SK-N-DZ (cell line): ENCODE data around the gene PAM16.

Source experiments
- DNase-seq: peaks from one replicate; pipeline ENCODE4 v3.0.0-alpha.2; 2015; ENCODE audit warnings: low spot score

The PAM16 gene

DNA sequence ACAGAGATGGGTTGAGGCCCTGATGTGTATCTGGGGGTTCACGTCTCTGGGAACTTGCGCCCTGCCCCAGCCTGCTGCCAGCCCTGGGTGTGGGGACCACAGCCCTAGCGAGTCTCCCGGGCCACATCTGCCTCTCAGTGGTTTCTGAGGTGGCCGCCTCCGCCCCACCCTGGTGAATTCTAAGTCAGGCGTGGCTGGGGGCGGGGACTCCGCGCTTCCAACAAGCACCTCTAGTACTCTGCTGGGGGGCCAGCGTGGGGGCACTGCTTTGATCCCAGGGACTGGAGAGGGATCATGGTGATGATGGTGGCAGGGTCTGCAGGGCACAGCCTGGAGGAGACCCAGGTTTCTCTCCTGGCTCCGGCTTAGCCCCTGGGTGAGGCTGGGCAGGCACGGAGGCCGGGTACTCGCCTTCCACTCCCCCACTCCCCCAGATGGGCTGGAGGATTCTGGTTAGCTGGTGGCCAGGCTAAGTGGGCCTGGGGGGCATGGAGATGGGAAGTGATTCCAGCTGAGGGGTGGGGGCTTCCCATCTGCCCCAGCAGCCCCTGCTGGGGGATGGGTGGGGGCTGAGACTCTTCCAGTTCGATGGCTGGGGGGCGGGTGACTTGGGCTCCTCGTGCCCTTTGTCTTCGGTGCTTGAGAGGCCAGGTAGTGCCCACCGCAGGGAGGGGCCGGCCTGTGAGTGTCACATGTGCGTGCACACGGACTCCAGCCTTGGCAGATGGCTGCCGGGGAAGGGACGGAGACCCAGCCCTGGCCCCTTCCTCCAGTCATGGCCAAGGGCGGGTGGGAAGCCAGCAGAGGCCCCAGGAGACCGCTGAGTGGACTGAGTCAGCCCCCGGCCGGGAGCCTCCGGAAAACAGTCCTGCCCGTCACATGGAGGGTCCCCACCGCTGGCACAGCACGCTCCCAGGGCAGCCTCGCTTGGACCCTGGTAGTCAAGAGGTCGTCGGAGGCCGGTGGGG, 31.4 kb downstream of the PAM16 start:
- DNase-seq, result no peak

DNA sequence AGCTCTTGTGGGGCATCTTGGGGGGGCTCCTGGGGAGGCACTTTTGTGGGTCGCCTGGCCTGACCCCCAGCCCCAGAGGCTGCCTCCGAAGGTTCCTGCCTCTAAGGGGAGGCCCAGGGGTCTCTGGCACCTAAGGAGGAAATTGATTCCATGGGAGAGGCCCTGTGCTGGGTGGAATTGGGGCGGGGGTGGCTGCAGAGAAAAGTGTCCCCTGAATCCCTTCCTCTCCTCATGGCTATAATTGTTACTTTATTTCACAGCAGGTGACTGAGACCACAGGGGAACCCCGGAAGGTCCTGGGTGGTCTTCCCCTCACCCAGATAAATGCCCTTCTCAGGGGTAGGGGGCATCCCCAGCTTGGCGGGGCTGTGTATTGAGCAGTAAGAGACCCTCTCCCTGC, 32.2 kb downstream of the PAM16 start:
- DNase-seq, result no peak

DNA sequence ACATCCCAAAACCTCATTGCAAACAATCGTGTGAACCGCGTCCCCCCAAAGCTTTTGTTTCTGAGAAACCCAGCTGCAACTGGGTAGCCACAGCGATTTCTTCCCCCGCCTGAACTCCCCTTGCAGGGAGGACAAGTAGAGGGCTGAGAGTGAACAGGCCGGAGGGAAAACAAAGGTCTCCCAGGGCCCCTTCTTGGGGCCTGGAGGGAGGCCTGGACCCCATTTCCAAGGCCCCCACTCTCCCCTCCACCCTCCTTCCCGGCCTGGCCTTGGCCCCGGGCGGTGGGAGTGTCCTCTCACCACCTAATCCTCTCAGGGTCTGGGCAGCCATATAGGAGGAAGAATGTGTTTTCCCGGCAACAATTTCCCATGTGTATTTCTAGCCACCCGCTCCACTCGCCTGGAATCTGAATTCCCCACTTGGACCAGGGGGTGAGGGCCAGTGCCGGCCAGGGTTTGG, 32.6 kb downstream of the PAM16 start:
- DNase-seq, result no peak

DNA sequence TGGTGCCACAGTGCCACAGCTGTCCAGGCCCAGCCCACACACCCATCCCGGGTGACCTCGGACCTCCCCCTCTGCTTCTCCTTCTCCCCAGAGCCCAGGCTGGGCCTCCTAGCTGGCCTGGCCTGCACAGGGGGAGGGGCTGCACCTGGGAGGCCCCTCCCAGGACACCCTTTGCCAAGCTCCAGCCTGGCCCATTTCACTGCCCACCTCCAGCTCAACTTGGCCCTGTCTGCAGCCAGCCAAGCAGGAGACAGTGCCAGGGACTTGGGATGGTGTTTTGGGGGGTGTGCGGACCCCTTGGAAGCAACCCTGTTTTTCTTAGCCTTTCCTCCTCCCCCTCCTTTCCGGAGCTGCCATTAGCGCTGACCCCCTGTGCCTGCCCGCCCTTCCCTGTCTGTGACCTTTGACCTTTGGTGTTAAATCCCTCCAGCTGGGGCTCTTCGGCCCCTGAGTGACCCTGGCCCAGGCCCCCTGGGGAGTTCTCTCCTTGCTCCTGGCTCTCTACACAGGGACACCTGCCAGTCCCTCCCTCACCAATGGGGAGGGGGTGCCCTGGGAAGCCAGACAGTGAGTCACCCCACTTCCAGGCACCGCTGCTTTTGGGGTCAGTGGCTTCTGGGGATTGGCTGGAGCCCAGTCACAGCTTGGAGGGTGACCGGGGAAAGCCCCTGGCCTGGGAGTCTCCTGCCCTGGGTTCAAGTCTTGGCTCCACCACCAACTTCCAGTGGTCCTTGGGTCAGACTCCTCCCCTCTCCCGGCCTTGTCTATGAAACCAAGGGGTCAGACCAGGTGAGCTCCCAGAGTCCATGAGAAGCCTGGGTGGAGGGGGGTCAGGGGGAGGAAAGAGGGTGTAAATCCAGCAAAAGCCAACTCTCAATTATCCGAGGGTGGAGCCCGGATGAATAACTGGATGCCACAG, 33.3 kb downstream of the PAM16 start:
- DNase-seq, result no peak

DNA sequence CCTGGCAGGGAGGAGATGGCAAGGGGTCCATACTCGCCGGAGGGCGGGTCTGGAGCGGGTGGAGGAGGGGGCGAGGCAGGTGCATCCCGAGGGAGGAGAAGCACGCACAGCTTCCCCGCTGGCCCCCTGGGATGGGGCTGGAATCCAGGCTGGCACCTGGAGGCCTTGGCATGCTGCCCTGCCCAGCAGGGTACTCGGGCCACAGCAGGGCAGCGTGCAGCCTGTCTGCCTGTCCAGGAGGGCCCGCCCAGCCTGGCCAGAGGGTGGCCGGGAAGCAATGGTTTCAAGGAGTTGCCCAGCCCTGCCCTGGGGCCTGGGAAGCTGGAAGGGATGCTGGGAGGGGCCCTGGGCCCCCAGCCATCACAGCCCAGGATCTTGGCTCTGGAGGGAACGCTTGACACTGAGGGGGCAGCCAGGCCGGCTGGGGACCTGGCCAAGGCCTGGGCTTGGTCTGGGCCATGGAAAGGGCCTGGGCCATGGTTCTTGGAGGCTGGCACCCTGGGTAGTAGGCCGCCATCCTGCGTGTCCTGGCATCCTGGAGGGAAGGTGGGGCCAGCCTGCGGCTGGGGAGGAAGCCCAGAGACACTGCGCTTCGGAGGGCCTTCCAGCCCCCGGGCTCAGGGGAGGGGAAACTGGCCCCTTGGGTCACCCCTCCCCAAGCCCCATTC, 34.1 kb downstream of the PAM16 start:
- DNase-seq, result no peak

DNA sequence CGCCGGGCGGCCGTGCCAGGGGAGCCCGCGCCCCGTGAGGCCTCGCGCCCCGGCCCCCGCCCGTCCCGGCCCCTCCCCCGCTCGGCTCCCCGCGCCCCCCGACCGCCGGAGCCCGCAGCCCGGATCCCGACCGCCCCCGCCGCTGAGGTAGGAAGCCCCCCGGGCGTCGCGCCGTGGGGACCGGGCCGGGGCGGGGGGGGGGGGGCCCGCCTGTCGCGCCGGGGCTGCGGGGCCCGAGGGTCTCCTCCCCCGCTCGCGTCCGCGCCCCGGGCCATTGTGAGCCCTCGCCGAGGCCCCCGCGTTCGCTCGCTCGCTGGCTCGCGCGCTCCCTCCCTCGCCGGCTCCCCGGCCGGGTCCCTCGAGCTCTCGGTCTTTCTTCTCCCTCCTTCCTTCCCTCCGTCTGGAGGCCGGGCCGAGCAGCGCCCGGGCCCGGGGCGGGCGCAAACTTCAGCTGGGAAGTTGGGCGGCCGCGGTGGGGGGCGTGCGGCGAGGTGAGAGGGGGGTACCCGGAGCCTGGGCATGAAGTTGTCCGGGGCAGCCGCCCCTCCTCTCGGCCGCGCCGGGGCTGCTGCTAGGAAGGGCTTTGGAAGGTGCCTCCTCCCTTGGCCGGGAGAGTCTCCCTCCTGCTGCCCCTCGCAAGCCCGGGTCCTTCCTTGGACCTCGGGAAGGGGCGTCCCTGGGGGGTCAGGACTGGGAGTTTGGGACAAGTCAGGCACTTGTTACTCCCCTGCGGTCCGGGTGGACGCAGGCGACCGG, 34.8 kb downstream of the PAM16 start:
- DNase-seq, result no peak

DNA sequence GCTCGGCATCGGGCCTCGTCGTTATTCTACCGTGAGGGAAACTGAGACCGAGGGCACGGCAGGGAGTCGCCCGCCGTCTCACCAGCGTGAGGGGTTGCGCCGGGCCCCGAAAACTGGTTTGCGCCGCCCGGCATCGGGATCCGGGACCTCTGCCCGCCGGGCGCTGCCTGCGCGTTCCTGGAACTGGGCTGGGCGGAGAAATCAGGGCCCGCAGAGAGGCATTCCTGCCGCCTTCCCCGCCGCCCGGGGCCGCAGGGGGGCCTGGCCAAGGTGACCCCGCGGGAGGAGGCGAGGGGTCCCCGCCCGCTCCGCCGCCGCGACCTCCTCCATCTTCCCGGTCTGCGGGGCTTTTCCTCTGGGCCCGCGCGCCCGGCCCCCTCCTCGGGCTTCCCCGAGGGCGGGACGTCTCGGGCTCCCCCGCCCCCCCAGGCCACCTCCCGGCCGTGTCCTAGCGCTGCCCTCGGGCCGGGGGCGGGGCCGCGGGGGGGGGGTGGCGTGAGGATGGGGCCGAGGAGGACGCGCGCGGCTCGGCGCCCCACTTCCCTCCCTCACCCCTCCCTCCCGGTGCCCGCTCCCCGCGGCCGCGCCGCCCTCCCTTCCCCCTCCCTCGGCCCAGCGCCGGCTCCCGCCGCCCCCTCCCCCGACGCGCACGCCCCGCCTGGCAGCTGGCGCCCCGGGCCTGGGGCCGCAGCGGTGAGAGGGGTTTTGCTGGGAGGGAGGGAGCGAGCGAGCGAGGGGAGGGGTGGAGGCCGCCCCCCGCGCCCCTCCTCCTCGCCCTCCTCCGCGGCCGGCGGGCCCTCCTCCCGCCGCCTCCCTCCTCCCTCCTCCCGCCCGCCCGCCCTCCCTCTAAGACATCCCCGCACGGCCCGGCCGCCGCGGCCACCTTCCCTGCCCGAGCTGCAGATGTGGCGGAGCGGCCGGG, 35.7 kb downstream of the PAM16 start, which contains the start of gene GLIS2:
Gene GLIS2 (plus strand): TSS at position 882 of the 922 bp plus-strand sequence. CDS start 16,214 bp downstream, outside the sequence.
- peak; percentile 87 for DNase-seq

DNA sequence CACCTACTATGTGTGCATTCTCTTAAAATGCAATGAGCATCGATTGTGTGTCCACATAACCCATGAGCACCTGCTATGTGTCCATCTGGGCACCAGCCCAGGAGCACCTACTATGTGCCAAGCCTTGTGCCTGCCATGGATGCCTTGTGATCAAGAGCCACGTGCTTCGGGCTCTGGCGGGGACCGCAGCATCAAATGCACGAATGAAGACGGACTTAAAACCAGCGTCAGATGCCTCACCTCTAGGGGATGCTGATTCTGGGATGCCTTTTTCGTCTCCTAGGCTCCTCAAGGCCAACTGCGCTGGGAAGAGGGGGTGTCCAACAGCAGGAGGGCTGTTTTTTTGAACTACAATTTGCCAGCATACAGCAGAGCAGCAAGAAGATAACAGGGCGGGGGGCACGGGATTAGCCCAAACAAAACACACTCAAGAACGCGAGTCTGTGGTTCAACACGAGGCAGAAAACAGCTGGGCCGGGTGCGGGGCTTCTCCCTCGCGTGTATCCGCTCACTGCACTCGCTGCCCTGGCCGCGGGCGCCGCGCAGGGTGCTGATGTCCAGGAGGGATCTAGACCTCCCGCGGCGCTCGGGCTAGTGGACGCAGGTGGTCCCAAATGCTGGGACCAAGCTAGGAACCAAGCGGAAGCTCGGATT, 36.5 kb downstream of the PAM16 start:
- DNase-seq, result peak; percentile 77

DNA sequence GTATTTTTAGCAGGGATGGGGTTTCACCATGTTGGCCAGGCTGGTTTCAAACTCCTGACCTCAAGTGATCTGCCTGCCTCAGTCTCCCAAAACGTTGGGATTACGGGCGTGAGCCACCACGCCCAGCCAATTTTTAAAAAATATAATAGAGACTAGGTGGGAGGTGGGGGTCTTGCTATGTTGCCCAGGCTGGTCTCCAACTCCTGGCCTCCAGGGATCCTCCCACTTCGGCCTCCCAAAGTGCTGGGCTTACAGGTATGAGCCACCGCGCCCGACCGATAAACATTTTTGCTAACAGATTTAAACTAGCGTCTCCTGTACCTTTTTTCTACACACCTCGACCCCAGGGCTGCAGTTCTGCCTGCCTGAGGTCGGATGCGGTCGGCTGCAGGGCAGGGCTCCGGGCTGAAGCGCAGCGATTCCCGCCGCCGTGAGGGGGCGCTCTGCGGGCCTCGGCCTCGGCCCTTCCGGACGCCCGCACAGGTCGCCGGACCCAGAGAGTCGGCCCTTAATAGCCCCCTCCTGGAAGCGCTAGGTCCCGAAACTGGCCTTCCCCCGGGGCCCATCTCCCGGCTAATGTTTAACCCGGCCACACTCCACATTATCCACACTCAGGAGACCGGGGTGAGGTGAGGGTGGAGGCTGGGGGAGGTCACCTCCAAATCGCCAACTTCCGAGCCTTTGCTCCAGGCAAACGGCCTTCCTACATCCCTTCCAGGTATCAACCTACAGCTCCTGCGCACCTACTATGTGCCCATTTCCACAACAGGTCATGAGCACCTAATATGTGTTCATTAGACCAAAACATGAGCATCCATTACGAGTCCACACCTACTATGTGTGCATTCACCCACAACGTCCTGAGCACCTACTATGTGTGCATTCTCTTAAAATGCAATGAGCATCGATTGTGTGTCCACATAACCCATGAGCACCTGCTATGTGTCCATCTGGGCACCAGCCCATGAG, 37.3 kb downstream of the PAM16 start:
- no peak for DNase-seq

DNA sequence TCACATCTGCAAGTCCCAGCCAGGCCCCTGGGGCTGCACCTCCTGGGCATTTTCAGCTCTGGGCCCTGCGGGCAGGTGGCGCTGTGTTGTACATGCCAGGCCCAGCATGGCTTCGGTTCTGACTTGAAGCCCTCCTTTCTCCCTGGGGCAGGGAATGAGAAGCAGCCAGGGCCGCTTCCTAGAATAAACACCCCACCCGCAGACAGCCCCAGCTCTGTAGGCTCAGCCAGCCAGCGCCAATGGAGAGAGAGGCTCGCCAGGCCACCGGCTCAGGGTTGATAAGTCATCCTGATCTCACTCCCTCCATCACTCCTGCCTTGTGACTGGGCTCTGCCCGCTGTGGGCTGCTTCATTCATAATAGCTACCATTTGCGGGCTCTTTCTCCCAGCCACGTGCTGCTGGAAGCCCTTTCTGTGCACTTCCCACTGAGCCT, 41.3 kb downstream of the PAM16 start:
- peak; percentile 56 for DNase-seq

DNA sequence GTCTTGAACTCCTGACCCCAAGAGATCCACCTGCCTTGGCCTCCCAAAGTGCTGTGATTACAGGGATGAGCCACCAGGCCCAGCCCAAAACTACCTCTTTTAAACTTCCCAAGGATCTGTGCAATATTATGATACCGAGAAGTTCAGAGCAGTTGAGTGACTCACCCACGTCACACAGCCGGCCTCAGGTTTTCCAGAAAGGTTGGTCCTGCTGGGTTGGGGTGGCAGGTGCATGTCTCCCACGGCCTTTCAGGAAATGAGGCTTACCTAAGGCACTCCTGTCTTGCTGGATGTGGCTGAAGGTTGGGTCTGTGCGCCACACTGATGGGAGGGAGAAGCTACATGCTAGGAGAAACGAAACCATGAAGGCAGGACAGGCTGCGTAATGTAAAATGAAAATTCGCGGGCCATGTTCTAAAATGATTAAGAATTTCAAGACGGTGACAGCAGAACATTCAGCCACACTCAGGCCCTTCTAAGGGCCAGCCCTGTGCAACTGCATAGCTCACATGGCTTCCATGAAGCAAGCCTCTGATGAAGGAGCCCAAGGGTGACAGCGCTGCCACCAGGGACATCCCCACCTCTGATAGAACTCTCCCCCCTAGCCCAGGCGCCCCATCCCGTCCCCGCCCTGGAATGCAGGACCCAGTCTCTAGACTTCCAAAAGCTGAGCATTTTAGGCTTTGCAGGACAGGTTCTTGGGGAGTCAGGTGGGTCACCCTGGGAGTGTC, 41.9 kb downstream of the PAM16 start:
- DNase-seq, result no peak

DNA sequence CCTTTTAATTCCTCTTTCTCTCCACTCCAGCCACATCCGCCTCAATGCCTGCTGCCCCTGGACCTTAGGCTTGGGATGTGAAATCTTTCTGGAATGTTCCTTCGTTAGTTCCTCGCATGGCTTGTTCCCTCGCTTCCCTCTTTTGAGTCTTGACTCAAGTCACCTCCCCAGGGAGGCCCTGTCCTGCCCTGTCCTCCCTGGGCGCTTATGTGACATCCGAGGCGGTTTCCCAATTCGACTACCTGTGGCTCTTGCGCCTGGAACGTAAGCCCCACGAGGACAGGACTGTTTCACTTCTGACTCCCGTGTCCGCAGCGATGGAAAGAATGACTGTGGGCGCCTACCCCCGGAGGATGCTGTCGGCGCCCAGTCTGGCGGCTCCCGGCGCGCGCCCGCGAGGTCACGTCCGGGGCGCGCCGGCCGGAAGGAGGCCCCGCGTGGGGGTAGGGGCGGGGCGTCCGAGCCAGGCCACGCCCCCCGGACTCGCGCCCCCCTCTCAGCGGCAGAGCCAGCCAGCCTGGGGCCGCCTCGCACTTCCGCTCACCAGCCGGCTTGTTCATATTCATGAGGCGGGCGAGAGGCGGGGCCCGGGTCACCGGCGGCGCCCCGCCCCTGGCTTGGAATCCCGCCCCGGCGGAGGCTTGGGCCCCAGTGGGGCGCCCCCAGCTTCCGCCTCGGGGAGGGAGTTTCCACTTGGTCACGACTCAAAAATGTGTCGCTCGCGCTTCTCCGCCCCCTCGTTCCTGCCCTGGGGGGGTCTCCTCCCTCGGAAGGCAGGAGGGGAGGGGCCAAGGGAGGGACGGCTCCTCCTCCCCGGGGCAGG, 43.7 kb downstream of the PAM16 start:
- DNase-seq, result peak; percentile 94

DNA sequence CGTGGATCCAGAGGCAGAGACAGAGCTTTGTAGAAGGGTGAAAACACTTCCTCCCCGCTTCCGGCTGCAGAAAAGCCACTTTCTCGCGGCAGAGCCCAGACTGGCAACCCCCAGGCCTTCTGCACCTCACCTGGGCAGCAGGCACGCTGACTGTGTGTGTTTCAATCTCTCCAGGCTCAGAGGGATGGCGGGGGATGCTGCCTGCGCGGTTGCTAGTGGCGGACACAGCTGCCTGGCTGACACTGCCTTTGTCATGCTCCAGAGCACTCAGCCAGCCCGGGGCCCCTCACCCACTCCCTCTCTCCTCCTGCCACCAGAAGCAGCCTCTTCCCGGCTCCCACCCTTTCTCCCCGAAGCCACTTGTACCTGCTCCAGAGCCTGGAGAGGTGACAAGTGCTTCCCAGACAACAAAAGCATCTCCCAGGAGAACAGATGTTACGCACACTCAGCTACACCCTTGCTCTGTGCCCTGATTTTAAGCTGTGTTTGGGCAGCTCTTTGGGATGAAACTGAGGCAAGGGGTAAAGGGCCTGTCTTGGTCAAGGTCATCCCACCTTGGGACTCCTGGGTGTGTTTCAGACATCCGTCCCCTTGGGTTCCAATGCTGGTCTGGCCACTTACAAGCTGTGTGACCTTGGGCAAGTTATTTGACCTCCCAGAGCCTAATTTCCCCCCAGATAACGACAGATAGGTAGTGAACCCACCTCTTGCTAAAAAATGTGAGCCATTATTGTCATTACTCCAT, 44.5 kb downstream of the PAM16 start:
- DNase-seq, result peak; percentile 66

DNA sequence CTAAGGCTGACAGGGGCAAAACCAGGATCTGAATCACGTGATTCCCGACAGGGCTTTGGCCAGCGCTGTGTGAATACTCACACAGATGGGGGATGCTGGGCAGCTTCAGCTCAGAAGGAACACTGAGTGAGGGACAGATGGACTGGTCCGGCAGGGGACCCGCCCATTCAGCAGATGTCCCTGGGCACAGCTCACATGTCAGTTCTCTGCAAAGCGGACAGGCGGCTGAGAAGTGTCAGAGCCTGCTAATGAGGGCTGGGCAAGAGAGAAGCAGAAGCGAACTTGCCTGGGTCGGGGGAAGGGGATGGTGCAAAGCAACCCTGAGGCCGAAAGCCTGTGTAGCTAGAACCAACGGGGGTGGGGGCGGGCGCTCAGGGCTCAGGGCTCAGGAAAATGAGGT, 47.1 kb downstream of the PAM16 start:
- no peak for DNase-seq

DNA sequence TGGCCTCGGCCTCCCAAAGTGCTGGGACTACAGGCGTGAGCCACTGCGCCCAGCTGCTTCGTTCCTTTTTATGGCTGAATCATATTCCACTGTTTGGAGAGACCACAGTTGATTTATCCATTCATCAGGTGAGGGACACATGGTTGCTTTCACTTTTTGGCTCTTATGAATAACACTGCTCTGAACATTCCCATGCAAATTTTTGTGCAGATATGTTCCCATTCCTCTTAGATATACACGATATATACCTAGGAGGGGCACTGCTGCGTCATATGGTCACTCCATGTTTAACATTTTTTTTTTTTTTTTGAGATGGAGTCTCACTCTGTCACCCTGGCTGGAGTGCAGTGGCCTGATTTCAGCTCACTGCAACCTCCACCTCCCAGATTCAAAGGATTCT, 49.2 kb downstream of the PAM16 start:
- no peak for DNase-seq

DNA sequence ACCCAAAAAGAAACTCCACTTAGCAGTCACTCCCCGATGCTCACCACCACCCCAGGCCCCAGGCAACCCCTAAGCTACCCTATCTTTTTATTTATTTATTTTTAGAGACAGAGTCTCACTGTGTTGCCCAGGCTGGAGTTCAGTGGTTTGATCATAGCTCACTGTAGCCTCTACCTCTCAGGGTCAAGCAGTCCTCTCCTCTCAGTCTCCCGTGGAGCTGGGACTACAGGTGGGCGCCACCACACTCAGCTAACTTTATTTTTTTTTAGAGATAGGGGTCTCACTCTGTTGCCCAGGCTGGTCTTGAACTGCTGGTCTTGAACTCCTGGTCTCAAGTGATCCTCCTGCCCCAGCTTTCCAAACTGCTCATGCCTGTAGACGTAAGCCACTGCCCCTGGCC, 49.9 kb downstream of the PAM16 start:
- DNase-seq, result no peak
